ENCODE data around the gene ERP44.
"Not testable (repeated sequence)": the region's sequence is repeated elsewhere in the genome, so short reads cannot be mapped to it uniquely, and the experiment has no call there.

Gene ERP44

DNA sequence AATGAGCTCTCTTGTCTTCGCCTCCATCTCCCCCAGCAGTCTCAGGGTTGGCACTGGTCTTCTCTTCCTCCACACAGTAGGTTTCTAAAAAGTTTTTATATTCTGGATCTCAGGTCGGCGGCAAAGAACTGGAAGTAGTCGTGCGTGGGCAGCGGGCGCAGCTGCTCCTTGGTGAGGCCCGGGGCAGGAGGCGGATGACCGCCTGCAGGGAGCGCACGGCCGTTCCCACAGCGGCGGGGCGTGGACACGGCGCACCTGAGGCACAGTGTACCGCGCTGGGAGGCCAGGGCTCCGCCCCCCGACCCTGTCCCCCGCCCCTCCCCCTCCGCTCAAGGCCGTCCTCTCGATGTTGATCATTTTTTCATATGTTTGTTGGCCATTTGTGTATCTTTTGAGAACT is 99.9 kb downstream of the ERP44 start:
- no peak for DNase-seq

DNA sequence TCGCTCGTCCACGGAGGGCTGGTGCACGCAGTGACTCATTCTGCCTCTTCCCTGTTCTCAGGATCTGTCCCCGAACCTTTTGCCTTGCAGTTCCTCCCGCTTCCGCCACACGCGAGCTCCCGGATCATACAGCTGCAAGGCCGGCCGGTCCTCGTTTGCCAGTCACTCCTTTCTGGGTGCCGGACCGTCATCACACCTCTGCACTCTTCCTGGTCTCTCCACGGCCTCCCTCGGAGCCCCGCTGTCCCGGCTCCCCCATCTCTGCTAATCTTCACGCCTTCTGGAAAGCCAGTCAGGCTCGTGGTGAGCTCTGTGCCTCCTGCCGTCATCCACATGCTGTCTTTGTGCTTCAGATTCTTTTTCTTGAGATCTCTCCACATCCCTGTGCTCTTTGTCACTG is 100.5 kb downstream of the ERP44 start:
- DNase-seq = no peak

DNA sequence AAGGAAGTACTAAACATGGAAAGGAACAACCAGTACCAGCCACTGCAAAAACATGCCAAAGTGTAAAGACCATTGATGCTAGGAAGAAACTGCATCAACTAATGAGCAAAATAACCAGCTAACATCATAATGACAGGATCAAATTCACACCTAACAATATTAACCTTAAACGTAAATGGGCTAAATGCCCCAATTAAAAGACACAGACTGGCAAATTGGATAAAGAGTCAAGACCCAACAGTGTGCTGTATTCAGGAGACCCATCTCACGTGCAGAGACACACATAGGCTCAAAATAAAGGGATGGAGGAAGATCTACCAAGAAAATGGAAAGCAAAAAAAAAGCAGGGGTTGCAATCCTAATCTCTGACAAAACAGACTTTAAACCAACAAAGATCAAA is 108.3 kb downstream of the ERP44 start:
- not testable (repeated sequence) for DNase-seq

DNA sequence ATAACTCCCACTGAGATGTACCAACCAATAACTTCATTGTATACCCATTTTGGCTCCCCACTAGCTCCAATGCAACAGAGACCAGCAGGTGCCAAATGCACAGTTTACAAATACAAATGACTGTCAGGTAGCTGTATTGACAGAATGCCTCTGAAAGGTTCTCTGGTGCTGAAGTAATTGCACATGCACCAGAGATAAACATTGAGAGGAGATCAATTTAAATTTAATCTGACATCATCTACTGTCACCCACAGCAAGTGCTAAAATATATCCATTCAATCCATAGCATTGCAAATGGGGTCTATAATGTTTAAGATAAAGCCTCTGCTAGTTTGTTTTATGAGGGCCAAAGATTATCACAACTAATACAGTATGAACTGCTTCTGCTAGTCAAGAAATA is 112.2 kb downstream of the ERP44 start:
- DNase-seq = no peak

DNA sequence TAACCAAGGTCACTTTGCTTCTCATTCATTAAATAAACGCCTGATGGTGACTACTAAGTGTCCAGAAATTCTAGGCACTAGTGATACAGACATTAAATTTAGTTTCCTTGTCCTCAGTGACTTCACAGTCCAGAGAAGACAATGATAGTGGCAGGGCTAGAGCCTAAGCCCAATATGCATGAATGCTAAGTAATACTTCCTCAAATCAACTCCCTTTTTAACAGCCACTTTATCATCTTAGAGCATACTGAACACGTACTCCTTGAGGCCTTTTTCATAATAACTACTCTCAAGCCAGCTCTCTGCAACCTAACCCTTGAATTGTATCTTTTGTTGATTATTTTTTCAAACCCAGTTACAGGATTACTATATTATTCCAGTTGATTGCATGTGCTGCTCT is 118.2 kb downstream of the ERP44 start:
- no peak for DNase-seq

DNA sequence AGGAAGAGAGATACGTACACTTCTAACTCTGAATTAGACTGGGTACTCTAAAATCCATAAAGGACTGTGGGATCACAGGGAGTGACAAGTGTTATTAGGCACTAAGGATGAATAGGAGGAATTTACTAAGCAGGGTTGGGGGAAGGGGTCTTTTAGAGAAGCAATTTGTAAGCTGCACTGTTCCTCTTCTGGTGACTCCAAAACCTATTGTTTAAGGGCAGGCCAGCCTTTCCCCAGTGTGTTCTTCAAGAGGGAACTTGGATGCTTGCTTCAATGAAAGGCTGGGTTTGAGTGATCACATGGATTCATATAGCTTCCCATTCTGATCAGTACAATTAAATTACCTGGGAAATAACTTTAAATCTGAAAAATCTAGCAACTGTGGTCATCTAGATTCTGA is 120.6 kb downstream of the ERP44 start:
- DNase-seq = no peak

DNA sequence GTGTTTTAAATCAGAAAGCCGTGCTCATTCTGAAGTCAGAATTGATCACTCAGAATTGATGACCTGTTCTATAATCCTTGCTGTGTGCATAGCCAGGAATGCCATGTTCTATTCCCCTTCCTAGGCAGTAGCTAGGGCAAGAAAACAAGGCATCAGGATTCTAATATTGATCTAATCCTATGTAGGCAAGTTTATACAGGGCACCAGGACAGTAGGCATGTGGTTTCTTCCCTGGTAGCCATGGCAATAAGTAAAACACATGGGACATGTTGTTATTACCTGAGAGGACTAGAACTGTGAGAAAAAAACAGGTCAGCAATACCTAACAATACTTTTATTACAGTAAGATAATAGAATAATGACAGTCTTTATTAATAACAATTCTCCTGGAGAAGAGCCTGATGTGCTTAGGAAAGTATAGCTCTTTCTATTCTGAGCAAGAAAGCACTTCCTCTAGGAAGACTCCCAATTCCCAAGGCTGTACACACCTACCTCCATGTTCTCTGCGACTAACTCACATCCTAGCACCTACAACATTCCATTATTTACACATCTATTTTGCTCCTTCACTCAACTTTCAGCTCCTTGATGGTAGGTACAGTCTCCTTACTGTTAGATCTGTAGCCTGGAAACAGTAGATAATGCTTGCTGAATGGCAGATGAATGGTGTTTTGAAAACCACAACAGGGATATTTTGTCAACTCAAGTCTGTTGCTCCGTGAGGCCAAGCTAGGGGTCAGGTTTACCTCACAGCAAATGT is 121.6 kb downstream of the ERP44 start:
- no peak for DNase-seq

DNA sequence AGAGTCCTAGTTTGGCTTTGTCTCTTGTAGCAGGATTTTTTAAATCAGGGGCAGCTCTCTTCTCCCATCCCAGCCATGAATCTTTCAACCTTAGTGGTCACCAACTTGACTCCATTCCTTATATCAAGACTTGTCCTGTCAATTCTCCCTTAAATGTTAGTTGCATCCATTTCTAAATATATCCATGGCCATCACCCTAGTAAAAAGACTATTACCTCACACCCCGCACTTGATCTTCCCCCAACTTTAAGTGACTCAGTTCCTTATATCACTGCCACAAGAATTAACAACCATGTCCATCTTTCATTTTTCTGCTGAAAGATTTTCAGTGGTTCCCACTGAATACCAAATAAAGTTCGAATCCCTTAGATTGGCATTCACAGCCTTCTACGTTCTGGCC is 125.3 kb downstream of the ERP44 start:
- DNase-seq = no peak

DNA sequence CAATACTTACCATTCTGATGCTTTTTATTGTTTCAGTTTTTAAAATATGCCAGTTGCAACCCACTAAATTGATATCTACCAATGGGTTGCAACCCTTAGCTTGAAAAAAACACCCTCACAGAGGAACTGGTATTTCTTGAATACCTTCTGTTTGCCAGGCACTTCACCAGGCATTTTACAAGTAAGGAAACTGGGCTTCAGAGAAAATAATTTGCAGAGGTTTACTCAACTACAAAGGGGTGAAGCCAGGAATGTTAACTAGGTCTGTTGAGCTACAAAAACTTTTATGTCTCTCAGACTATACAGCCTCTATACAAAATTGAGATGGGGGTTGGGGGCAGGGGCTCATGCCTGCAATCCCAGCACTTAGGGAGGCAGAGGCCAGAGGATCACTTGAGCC is 127.4 kb downstream of the ERP44 start:
- no peak for DNase-seq

DNA sequence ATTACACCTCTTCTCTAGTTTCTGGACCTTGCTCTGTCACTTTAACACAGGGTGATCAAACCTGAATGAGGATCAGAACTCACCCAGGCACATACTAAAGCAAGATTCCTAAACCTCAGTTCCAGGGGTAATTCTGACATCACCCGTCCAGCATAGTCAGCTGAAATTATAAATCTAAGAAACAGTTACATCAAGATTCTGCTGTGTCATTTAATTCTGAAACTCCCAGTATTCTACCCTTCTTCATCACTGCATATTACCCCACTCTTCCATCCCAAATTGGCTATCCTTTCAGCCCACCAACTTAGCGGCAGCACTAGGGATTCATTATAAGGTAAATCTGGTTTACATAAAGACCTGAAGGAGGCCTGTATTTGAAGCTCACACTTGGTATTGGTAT is 128.3 kb downstream of the ERP44 start:
- no peak for DNase-seq

DNA sequence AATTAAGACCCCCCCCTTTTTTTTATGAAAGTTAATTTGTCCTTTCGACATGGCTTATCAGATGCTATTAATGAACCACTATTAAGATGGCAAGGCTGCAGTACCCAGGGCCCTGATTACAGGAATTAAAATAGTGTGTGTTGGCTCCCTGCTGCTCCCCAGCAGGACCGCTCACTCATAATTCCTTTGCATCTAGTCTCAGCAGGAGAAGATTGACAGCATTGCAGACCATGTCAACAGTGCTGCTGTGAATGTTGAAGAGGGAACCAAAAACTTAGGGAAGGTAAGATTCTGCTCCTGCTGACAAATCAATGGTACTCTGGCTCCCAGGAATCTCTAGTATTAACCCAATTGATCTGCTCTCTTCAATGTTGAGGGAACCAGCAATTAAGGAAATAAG is 131.3 kb downstream of the ERP44 start:
- no peak for DNase-seq

DNA sequence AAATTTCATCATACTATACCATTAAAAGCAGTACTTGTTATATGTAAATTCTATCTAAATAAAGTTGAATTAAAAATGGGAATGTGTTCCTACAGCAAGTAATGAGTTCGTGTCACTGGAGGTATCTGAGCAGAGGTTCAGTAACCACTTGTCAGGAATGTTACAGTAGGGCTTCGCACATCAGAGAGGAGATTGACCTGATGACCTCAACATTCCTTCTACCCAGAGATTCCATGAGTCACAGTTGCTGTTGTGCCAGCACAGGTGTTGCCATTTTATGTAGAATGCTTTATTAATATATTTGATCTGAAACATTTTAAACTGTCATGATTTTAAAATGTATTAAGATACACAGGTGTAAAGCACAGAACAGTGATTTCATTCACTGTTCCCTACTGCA is 132.1 kb downstream of the ERP44 start:
- DNase-seq = no peak

DNA sequence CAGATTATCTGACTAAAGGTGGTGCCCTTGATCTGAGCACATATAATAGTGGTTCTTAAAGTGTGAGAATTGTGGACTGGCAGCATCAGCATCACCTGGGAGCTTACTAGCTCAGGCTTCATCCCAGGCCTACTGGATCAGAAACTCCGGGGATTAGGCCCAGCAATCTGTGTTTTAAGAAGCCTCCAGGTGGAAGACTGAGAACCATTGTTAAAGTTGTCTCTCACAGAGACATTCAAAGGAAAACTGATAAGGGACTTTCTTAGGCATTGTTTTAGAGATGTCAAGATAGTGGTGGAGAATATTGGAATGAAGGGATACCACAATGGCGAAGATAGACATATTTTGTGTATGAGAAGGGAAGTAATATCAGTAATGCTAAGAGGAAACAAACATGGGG is 132.8 kb downstream of the ERP44 start:
- DNase-seq = no peak

DNA sequence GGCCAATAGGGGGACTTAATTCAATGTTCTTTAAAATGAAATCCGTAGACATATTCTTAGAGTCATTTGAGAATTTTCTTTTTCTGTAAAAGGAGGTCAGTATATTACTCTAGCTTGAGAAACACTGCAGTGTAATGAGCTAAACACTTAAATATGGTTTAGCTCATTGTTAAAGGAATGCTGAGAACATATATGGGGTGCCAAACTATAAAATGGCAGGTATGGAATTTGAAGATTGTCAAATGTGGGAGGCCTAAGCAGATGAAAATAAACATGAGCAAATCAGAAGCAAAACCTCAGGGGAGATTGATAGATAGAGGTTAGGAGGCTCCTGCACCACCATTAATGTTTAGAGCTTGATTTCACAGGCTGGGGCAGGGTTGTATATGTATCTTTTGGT is 134.5 kb downstream of the ERP44 start:
- DNase-seq = no peak

DNA sequence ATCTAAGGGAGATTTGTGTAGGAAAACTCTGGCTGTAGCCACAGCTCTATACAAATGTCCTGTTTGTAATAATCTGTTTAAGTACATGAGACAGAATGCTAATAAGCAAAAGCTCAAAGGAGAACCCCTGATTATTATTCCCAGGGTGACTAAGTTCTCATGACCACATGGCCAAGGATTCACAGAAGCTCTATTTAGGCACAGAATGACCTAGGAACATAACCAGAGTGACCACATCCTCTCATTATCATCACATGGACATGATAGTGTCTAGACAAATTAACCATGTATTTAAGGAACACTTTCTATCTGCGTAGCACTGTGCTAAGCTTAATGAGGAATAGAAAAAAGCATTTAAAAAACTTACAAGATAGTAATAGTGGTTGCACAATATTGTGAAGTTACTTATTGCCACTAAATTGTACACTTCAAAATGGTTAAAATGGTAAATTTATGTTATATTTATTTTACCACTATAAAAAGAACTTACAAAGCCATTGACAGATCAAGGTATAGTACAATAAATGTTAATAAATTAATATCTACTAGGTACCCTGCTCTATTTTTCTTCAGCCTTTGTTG is 136.0 kb downstream of the ERP44 start:
- DNase-seq = no peak

DNA sequence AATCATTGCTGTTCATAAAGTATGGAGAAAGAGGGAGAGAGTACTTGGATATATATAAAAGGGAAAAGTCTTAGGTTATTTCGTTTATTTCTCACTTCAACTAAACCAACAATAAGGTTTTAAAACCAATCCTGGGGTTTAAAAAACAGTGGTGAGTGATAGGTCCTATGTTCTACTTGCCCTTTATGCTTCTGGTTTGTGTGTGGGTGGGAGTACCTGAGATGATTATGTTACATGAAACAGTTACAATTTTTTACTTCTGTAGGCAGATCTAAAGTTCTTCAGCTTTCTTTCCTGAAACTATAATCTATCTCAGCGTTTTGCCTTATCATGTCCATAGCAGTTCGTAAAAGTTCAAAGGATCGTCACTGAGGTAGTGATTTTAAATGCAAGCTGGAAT is 143.2 kb downstream of the ERP44 start:
- no peak for DNase-seq

DNA sequence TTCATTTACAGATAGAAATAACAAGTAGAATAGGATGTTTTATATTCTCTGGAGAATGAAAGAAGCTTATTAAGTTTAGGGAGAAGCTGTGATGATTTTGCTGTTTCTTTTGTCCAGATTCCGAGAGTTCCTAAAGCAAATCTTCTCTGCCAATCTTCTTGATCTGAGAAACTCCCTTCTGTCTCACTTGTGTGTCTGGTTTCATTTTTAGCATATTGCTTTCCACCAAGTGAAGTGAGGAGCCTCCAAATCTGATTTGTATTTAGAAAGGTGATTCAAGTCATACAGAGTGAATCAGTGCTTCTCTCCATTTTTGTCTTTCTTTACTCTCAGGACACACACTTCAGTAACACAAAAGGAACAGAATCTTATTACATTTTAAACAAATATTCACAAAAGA is 144.0 kb downstream of the ERP44 start:
- DNase-seq = no peak

DNA sequence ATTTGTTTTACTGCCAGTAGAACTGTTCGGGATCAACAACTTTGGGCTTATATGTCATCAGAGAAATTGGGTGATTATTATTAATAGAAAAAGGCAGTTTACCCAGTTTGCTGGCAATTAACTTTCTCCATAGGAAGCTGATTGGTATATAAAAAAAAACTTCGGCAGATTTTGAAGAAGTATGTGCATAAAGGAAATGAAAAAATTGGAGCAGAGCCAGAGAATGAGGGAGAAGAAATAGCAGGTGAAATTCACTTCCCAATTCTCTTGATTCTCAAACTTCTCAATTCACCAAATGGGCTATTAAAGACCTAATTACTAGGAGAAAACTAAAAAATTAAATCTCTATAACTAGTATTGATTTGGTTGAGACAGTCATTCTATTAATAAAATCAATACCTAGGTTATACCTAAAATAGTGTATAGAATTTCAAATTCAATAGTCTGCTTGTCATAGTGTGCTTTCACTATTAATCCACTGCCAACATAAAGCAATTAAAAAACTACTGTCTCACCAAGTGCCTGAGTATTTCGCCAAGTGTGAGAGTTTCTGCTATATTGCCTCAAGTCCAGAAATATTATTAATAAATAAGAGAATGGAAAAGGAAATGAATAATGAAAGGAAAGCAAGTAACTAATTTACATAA is 144.8 kb downstream of the ERP44 start:
- no peak for DNase-seq

DNA sequence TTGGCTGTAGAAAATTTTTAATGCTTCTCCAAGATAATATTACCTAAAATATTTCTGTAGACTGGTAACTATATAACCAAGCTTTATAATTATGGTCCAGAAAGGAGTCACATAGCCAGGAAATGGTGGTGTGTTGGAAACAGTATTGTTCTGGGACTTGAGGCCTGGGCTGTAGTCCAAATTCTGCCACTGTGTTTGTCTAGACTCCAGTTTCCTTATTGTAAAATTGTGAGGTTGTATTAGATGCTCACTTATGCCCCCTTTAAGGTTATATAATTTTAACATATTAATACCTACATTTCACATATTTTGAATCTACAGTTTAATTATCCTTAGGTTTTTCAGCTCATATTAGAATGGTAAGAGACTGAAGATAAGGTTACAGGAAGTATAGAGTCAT is 149.9 kb downstream of the ERP44 start:
- no peak for DNase-seq

DNA sequence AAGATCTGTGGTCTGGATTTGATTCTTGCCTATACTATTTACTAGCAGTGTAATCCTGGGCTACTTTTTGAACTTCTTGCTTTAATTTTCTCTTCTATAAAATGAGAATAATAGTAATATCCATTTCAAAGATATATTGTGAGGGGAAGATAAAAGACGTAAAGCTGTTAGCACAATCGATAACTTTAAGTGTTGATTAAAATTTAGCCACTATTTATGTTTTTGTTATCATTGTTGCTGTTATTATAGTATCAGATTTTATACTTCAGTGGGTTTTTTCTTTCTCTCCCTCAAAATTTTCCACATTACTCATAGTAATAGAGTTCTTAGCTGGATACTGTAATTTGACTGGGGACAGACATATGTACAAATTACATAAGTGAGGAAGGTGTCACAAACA is 150.3 kb downstream of the ERP44 start:
- no peak for DNase-seq

DNA sequence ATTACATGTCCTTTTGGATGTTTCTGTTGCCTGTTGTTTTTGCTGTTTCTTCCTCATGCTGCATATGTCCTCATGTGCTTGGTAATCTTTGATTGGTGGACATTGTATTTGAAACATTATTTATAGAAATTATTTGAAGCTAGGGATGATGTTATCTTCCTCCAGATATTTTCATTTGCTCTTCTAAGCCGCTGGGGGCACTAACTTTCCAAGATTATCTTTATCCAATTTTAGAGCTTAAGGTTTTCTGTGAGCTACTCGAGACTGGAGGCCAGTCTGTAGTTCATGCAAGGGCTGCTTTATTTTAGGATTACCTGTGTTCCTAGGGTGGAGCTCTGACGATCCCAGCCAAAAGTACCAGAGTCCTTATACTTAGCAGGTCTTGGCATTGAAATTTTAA is 151.4 kb downstream of the ERP44 start:
- no peak for DNase-seq

DNA sequence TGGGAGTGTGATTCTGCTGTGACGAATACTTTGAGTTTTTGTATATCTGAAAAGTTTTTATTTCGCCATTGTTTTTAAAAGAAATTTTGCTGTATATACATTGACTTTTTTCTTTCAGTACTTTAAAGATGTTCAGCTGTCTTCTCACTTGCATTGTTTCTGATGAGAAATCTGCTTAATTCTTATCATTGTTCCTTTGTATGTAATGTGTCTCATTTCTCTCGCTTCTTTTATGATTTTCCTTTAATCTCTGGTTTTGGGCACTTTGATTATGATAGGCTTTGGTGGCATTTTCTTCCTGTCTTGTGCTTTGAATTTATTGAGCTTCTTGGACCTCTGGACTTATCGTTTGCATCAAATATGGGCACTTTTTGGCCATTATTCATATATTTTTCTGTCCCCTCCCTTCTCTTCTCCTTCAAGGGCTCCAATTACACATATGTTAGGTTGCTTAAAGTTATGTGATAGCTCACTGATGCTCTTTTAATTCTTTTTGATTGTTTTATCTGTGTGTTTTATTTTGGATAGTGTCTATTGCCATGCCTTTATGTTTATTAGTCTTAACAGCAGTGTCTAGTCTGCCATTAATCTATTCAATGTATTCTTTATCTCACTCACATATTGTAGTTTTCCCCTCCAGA is 161.7 kb downstream of the ERP44 start:
- DNase-seq = no peak

DNA sequence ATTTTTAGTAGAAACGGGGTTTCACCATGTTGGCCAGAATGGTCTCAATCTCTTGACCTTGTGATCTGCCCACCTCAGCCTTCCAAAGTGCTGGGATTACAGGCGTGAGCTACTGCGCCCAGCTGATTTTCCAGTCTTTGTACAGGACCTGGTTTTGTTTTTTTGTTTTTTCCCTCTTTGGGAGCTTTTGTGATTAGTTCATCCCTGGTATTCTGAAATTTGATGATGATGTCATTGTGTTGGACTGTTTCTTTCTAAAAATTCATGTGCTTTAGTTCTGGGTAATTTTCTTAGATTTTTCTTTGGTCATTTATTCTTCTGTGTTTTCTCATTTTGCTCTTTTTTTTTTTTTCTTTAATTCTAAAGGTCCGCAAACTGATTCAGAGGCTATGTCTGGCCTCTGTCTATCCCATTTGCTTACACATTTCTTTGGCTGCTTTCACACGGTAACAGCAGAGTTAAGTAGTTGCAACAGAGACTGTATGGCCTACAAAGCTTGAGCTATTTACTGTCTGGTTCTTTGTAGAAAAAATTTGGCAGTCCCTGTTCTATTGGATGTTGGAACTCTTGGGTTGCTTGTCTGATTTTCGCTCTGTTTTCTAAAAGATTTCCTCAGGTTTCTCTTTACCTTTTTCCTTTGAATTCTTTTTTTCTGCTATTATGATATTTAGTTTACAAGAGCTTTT is 167.5 kb downstream of the ERP44 start:
- no peak for DNase-seq

DNA sequence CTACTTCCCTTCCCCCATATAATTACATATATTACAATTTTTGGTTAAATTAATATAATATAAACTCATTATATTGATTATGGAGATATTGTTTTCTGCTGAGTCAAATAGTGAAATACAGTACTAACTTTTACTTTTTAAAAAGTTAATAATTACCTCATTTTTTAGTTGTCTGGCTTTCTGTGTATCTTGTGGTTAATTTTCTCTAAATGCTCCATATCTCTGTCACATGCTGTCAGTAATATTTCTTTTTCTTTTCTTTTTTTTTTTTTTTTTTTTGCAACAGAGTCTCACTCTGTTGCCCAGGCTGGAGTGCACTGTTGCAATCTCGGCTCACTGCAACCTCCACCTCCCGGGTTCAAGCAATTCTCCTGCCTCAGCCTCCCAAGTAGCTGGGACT is 169.1 kb downstream of the ERP44 start:
- DNase-seq = no peak

Measured in NCI-H2107 (cell line).